ENCODE results near the gene CMTM7. TPM values are rescaled to one million over a fixed set of nuclear protein-coding genes. Genes with fewer than 3 reads are reported as not detected.

Gene CMTM7
- total and polyA plus RNA-seq, 2 of the 13 experiments (the other 11 are each of a cell fraction or from before 2014, with no cell fraction given): 20.9 to 21.4 TPM

DNA sequence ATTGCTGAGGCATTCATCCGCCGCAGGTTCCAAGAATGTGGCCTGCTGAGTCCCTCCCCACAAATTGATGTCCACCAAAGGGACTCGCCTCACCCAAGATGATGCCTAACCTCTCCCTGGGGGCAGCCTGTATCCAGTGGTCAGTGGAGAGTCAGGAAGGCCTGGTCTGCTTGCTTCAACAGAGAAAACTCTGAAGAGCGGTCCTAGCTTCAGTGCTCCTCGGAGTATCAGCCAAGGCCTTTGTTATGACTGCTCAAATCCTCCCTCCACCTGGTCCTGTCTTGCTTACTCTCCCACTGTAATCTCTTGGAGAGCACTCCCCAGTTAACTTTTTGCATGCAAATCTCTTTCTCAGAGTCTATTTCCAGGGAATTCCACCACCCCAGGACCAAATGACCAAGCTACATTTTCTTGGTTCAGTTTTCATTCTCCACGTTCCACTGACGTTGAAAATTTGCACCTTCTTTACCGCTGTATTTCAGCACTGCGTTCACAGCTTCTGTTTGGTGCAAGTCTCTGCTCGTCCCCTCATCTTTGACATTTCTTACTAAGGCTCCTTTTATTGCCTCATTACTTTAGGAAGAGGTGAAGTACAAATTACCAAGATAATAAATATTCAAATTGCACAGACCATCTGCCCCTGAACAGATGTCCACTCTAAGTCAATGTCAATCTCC is 22.3 kb downstream of the CMTM7 start:
- WGBS (ENCODE audit: low lambda C conversion rate): 98% methylated on average over 10 of the region's 10 CpGs
- in situ Hi-C loops (cut with HindIII; ENCODE audit: extremely low pct_ligation_motif_present, low pct_unique_long_range_greater_than_20kb): no loop called here
- H3K4me1 ChIP-seq (ENCODE audit: insufficient read depth, low read length): no peaks in the 10 kb centered on the region

More for the DNA sequence above, 22.3 kb downstream of the CMTM7 start:
- Histone ChIP-seq H3K4me3 (replicated peaks in 1 of 3; ENCODE audit: insufficient read depth in 1 of 3, low read depth in 2 of 3, low read length in 3 of 3) (no peak overlapping the region), H4K20me1 (ENCODE audit: insufficient read depth, low read length) (no peaks in the 10 kb centered on the region), H3K9ac (ENCODE audit: insufficient read depth, low read depth, low read length) (no peak overlapping the region), H2AFZ (ENCODE audit: low read length) (no peak overlapping the region), H3K27ac (ENCODE audit: extremely low read length, insufficient read depth, low read length) (no peak overlapping the region), H3K4me2 (ENCODE audit: low read depth, low read length) (no peak overlapping the region), H3K9me3 (ENCODE audit: low read length) (peaks cover 4% of the 10 kb centered on the region; the same call in 1 of the 2 replicates), H3K27me3 (ENCODE audit: control insufficient read depth in 1 of 2, insufficient read depth in 2 of 2, low read length in 2 of 2) (no peaks in the 10 kb centered on the region), H3K79me2 (ENCODE audit: insufficient read depth, low read length) (peaks cover 22% of the 10 kb centered on the region), H3K36me3 (replicated peaks in 1 of 2; ENCODE audit: control insufficient read depth in 1 of 2, insufficient read depth in 2 of 2, low read length in 2 of 2) (no peaks in the 10 kb centered on the region)
- intact Hi-C loops (cut with micrococcal nuclease; ENCODE audit: unreplicated experiment): no loop called here
- DNase-seq (ENCODE audit: low spot score): no peak
- ATAC-seq: no peak
- no TSS peak for BruUV-seq (replicated peaks)
- FAIRE-seq: no peak
- TF ChIP-seq, protein P1, sequence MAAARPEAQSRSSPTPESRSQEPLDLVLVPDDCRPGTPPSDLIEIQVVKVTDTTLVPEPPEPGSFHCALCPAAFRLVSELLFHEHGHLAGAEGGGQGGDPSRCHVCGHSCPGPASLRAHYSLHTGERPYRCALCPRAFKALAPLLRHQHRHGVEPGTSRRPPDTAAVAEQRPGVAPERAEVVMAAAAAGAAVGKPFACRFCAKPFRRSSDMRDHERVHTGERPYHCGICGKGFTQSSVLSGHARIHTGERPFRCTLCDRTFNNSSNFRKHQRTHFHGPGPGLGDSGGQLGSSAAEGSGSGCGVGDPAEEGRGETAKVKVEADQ (CRISPR knock-in tag; IDR thresholded peaks at IDR 0.05; ENCODE audit: borderline replicate concordance): no peak
- no peak for TF ChIP-seq MTA1 (CRISPR knock-in tag; IDR thresholded peaks at IDR 0.05; ENCODE audit: borderline replicate concordance)
- no peak for TF ChIP-seq ARID2 (CRISPR knock-in tag; IDR thresholded peaks at IDR 0.05; ENCODE audit: borderline replicate concordance)
- TF ChIP-seq ZNF773 (CRISPR knock-in tag; IDR thresholded peaks at IDR 0.05; ENCODE audit: borderline replicate concordance): no peak
- TF ChIP-seq NCOA1 (CRISPR knock-in tag; IDR thresholded peaks at IDR 0.05): no peak
- TF ChIP-seq ISL2 (CRISPR knock-in tag; IDR thresholded peaks at IDR 0.05): no peak
- TF ChIP-seq, protein P2, sequence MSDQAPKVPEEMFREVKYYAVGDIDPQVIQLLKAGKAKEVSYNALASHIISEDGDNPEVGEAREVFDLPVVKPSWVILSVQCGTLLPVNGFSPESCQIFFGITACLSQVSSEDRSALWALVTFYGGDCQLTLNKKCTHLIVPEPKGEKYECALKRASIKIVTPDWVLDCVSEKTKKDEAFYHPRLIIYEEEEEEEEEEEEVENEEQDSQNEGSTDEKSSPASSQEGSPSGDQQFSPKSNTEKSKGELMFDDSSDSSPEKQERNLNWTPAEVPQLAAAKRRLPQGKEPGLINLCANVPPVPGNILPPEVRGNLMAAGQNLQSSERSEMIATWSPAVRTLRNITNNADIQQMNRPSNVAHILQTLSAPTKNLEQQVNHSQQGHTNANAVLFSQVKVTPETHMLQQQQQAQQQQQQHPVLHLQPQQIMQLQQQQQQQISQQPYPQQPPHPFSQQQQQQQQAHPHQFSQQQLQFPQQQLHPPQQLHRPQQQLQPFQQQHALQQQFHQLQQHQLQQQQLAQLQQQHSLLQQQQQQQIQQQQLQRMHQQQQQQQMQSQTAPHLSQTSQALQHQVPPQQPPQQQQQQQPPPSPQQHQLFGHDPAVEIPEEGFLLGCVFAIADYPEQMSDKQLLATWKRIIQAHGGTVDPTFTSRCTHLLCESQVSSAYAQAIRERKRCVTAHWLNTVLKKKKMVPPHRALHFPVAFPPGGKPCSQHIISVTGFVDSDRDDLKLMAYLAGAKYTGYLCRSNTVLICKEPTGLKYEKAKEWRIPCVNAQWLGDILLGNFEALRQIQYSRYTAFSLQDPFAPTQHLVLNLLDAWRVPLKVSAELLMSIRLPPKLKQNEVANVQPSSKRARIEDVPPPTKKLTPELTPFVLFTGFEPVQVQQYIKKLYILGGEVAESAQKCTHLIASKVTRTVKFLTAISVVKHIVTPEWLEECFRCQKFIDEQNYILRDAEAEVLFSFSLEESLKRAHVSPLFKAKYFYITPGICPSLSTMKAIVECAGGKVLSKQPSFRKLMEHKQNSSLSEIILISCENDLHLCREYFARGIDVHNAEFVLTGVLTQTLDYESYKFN (CRISPR knock-in tag; conservative IDR thresholded peaks at IDR 0.05): no peak
- TF ChIP-seq, protein P3, sequence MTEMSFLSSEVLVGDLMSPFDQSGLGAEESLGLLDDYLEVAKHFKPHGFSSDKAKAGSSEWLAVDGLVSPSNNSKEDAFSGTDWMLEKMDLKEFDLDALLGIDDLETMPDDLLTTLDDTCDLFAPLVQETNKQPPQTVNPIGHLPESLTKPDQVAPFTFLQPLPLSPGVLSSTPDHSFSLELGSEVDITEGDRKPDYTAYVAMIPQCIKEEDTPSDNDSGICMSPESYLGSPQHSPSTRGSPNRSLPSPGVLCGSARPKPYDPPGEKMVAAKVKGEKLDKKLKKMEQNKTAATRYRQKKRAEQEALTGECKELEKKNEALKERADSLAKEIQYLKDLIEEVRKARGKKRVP (CRISPR knock-in tag; IDR thresholded peaks at IDR 0.05): no peak
- TF ChIP-seq JUN (CRISPR knock-in tag; IDR thresholded peaks at IDR 0.05): no peak
- TF ChIP-seq, protein P4, sequence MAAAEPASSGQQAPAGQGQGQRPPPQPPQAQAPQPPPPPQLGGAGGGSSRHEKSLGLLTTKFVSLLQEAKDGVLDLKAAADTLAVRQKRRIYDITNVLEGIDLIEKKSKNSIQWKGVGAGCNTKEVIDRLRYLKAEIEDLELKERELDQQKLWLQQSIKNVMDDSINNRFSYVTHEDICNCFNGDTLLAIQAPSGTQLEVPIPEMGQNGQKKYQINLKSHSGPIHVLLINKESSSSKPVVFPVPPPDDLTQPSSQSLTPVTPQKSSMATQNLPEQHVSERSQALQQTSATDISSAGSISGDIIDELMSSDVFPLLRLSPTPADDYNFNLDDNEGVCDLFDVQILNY (CRISPR knock-in tag; conservative IDR thresholded peaks at IDR 0.05): no peak
- POLR2A ChIA-PET: no interaction called here
- CTCF ChIA-PET (ENCODE audit: low intra/inter-chr PET ratio, low total read pairs): no interaction called here
